GM18907 (cell line): Measurements from ENCODE around the gene ANKRD28.
"Not testable (repeated sequence)": the region's sequence is repeated elsewhere in the genome, so short reads cannot be mapped to it uniquely, and the experiment has no call there.

ENCODE experiments used
- ATAC-seq: cut with Tn5 transposase; IDR thresholded peaks from one replicate; pipeline ENCODE4 v1.9.1; 2021; ENCODE audit warnings: mild to moderate bottlenecking, moderate library complexity; ENCODE audit not compliant: unreplicated experiment

ANKRD28 gene

DNA sequence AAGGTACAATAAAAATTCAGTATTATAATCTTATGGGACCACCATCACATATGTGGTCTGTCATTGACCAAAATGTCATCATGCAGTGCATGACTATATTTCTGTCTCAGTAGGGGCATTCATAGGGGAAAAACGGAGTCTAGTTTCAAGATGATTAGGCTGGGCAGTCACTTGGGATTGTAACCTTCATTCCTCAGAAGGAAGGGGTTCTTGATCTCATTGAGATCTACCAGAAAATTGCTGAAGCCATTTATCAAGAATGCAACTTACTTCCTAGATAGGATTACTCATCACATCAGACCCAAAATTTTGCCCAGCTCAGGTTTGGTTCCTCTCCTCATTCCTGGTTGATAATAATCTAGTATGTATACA lies 158.9 kb downstream of the ANKRD28 start:
- peak; percentile 55 for ATAC-seq

DNA sequence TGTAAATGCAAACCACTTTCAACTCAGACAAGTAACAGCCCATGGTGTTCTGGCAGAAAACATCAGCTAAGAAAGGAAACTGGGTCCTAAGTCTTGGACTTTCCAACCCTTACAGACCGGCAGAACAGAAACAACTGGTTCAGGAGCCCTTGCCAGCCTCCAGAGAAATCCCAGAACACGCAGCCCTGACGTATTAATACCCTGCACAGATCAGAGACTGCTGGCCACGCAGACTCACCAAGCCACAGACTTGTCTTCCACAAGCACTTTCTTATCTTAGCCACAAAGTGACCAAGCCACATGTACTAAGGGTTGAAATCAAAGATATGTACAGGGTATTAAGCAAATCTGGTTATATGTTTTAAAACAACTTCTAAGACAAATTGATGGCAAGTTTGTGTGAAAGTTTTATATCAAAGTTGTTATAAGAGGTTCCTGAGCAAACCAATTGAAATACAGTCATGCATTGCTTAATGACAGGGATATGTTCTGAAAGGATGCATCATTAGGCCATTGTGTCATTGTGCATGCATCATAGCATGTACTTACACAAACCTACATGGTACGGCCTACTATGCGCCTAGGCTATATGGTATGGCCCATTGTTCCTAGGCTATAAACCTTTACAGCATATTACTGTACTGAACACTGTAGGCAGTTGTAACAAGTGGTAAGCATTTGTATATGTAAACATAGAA lies 159.4 kb downstream of the ANKRD28 start:
- ATAC-seq, result no peak

DNA sequence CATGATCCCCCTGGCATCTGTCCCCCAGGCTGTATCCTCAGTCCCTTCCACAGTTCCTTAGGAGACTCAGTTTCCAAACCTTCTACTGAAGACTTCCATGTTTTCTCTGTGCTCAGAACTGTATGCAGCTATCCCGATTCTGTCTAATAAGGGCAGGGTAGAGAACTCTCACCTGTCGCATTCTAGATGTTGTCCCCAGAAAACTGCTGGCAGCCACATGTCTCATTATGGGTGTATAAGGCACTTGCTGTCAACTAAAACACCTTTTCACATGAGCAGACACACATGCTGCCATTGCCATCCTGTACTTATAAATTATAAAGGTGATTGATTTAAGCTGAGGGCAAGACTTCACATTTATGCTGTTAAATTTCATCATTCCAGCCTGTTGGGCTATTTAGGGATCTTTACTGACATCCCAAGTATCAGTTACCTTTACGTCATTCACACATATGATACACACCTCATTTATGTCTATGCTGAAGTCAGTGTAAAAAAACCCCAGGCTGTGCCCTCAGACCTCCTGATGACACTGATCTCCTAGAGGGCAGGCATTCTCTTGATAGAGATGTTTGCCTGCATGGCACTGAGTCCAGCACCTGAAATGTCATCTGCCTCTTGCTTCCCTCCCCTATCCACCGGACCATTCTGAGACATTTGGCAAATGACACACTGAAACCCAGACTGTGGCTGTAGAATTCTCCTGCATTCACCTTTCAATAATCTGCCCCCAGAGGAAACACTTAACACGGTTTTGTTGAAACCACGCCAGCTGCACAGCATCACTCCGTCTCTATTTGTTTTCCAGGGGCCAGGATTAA lies 160.4 kb downstream of the ANKRD28 start:
- no peak for ATAC-seq

DNA sequence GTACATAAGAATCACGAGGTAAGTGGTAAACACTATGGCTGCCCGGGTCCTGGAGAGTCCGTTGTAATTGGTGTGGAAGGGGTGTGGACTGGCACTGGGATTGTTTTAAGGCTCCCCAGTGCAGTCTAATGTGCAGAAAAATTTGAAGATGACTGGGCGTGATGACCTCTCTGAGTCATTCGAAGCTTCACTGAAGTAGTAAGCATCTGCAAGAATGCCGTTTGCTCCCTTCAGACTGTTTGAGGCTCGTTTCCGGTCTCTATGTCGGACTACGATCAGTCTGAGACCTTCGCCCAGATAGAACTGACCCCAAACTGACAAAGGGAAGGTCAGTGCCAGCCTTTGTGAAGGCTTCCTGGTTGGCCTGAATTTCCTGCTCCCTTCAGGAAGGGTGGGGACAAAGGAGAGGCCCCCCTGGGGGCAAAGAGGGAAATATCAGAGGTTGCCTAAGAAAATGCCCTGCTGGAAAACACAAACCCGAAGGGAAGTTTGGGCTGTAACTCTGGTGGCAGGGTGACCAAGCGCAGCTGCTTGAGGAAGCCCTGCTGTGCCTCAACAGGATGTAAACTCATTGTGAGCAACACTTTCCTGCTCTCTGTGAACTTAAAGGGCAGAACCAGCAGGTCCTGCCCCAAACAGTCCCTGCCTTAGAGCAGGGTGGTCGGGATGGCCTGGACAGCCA lies 161.6 kb downstream of the ANKRD28 start:
- no peak for ATAC-seq

DNA sequence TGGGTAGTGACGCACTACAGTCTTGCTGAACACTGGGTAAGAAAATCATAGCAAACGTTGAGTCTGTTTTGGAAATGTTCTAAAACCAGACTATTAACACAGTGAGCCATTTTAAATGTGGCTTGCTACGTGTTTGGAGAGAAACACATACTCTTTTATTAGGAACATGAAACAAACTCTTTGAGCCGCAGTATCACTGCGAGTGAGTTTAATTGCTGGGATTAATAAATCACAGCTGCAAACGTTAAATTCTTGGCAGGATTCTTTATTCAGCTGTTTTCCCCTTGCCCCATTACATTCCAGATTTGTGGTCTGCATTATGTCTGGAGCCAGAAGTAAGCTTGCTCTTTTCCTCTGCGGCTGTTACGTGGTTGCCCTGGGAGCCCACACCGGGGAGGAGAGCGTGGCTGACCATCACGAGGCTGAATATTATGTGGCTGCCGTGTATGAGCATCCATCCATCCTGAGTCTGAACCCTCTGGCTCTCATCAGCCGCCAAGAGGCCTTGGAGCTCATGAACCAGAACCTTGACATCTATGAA lies 162.6 kb downstream of the ANKRD28 start:
- no peak for ATAC-seq

DNA sequence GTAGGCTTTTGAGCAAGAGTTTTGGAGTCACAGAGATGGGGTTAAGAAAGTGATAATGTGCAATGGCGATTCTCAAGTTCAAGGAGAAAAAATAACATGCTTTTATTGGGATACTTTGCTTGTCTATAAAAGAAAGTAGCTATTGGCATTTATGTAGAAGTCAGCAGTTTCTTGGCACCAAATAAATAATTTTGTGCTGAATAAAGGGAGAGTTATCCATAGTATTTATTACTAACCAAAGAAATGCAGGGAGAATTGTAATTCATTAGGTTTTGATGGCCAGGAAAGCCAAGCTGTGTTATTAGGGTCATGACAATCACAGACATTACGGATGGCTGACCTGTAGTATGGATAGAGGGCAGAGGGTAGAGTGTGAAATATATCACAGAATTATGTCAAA lies 163.1 kb downstream of the ANKRD28 start:
- ATAC-seq, result no peak

DNA sequence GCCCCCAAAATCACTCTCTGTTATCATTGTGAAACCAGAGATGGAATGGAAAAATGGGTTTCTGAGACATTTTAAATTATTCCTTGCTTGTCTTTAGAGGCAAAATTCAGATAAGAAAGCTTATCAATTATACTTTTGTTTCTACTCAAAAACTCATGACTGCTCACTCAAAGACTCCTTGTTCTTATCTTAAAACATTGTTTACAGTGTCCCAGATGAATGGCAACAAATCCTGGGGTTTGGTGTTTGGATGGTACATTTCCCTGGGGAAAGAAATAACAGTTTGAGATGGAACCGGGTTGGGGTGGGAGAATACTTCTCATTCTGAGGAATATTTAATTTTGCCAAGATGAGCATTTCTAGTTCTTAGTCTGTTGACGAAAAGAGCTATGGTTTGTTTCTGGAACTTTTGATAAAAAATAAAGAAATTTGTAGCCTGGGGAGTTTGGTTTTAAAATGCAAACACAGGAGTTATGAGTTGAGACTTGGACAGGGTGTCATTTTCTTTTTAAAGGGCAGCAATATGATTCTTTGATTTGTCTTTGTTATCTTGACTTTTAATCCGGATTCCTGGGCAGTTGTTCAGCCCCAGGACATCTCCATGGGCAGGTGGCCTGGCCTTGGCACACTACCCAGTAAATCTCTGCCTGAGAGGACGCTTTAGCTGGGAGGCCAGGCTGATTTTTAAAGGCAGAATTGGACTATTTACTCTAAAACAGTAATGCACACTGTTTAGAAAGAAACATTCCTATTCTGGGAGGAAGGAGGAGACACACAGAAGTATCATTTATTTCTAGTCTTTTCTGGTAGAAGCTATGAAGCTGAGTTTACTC lies 163.8 kb downstream of the ANKRD28 start:
- ATAC-seq, result no peak

DNA sequence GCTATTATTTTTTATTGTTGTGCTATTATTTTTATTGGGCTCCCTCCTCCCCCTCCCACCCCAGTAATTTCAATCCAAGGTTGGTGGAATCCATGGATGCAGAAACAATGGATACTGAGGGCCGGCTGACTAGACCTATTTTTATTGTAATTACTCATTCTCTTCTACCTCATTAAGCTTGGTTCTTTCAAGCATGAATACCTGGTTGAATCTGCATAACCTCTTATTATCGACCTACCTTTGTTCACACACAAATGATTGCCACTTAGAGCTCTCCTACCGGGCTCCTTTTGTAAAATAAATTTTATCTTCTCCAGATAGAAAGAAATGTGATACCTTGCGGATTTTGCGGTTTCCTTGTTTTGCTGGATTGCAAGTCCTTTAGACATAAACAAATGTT lies 164.6 kb downstream of the ANKRD28 start:
- ATAC-seq, result no peak

DNA sequence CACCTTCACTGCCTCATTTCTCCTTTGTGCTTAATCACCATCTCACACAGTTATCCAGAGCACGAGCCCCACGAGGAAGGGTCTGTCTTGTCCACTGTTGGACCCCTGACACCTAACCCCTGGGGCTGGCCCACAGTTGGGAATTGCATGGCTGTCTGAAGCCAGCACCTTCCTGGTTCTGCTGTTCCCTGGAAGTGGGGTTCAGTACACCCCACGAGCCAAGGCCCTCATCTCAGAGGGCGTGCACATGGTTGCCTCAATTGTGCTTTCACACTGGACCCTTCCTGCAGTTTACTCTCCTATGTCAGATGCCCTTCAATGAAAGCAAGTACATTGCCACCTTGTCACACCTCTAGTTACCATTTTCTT lies 165.6 kb downstream of the ANKRD28 start:
- ATAC-seq, result no peak

DNA sequence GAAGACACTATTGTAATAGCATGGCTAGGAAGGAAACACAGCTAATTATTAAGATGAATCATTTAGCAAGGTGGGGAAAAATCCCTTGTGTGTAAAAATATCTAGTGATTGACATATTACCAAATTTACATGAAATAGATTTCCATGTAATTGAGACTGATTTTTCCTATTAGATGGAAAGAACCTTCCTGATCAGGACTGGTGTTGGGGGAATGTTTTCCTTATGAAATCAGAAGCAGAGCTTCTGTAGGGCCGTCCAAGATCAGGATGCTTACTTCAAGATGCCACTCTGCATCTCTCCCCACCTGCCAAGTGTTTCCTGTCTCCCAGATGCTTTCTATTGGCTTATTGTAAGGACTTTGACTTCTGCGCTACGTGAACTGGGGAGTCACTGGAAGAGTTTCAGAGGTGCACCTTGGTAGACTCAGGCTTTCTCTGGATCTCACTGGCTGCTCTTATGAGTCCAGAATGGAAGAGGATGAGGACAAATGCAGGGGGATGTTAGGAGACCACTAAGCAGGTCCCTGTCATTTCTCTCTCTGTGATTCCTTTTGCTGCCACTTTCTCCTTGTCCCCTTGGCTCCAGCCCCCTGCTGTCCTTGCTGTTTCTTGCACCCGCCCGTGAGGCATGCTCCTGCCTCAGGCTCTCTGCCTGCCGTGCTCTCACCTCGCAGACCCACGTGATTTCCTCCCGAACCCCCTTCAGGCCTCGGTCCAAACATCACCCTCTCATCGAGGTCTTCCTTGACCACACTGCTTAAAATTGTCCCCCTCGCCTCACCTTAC lies 166.2 kb downstream of the ANKRD28 start:
- ATAC-seq, result no peak

DNA sequence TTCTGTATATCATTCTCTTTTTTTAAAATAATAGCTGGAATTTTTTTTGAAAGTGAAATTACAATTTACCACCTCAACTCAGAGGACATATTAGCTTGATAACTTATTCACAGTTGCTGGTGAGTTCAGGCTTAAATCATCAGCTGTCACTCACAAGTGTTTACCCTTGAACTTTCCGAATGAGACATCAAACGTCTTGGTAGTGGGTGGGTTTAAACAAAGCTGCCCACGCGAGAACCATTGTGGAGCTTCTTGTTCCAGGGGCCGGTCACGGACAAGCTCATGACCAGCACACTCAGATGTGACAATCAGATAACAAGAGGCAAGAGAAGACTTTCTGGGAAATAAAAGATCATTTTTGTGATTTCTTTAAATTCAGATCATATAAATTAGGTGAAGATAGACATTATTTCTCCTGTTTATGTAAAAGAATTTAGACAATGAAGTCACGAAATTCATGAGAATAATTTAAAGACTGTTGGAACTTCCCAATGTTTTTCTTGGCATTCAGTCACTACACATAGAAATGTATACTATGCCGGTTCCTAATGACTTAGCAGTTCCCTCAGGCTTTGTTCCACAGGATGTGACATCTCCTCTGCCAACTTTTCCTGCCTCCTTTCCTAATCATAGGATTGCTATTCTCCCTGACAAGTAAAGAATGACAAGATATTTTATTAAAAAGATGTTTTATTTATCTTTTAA lies 167.0 kb downstream of the ANKRD28 start:
- peak; percentile 42 for ATAC-seq

DNA sequence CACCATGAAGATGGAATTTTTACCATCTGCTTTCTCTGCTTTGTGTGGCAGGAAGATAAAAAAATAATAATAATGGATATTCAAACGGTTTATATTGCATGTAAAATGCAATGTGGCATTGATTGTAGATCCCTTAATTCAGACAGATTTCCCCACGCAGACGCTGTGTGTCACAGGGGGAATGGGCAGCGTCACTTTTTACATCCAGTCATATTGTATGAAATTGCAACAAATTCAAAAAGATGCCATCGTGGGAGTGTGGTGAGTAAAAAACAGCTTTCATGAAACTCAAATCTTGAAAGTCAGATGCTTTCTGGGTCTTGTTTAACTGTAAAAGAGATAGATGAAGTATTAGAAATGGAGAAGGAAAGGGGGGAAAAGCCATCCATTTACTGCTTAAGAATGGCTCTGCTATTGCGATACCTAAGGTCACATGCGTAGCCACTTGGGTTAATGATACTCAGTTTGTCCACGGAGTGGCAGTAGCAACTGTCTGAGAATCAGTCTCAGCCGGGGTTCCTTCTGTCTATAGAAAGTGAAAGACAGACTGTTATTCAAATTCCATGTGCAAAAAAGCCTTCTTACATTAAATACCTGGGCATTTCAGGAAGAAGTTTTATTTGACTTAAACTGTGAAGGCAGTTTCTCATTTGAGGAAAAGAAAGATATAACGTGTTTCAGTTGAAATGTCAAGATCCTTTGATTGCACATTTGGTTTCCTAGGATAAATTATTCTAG lies 167.8 kb downstream of the ANKRD28 start:
- ATAC-seq, result peak; percentile 95

DNA sequence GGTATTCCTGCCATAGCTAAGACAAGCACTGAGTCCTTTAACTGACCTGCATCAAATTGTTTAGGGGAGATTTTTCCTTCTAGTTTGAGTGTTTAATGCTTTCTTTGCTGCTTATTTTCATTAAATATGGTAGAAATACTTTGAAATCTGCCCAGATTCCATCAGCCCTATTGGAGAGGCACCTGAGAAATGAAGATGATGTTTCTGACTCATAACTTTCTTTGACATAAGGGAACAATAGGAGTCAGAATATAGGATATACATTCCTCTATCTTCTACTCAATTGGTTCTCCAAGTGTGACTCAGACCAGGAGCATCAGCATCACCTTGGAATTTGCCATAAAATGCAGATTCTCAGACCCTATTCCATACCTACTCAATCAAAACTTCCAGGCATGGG lies 168.8 kb downstream of the ANKRD28 start:
- ATAC-seq, result no peak

DNA sequence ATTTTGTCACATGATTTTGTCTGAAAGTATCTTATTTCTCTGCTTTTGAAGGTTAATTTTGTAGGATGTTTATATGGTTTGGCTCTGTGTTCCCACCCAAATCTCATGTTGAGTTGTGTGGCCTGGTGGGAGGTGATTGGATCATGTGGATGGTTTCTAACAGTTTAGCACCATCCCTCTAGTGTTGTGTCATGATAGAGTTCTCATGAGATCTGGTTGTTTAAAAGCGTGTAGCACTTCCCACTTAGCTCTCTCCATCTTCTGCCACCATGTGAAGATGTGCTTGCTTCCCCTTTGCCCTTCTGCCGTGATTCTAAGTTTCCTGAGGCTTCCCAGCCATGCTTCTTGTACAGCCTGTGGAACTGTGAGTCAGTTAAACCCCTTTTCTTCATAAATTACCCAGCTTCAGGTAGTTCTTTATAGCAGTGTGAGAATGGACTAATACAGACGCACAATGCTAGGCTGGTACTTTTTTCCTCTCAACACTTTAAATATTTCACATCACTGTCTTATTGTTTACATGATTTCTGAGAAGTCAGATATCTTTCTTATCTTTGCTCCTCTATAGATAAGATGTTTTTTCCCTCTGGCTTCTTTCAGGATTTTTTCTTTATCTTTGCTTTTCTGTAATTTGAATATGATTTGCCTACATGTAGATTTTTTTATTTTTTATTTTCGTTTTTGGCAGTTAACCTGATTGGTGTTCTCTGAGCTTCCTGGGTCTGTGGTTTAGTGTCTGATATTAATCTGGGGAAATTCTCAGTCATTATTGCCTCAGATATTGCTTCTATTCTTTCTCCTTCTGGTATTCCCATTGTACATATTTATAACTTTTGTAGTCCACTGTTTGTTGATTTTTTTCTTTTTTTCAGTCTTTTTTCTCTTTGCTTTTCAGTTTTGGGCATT lies 174.0 kb downstream of the ANKRD28 start:
- no peak for ATAC-seq

DNA sequence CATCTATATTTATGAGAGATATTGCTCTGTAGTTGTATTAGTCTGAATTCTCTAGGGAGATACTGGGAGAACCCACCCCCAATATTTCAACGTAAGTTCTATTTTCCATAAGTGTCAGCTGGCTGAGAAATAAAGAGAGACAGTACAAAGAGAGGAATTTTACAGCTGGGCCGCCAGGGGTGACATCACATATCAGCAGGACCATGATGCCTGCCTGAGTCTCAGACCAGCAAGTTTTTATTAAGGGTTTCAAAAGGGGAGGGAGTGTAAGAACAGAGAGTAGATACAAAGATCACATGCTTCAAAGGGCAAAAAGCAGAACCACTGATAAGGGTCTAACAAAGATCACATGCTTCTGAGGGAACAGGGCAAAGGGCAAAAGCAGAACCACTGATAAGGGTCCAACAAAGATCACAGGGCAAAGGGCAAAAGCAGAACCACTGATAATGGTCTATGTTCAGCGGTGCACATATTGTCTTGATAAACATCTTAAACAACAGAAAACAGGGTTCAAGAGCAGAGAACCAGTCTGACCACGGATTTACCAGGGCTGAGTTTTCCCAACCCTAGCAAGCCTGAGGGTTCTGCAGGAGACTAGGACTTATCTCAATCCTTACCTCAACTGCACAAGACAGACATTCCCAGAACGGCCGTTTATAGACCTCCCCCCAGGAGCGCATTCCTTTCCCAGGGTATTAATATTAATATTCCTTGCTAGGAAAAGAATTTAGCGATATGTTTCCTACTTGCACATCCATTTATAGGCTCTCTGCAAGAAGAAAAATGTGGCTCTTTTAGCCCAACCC lies 177.9 kb downstream of the ANKRD28 start:
- not testable (repeated sequence) for ATAC-seq
